HG03439 (cell line): ENCODE data around the gene INPP5D.
"Not testable (repeated sequence)": the region's sequence is repeated elsewhere in the genome, so short reads cannot be mapped to it uniquely, and the experiment has no call there.

ENCODE experiments used
- ATAC-seq: cut with Tn5 transposase; IDR thresholded peaks from one replicate; pipeline ENCODE4 v1.9.1; 2021; ENCODE audit warnings: mild to moderate bottlenecking, moderate library complexity; ENCODE audit not compliant: unreplicated experiment

INPP5D gene

GRCh38 chr2:233089851-233090250, 29.7 kb downstream of the INPP5D start:
- no peak for ATAC-seq

GRCh38 chr2:233090879-233091278, 30.7 kb downstream of the INPP5D start:
- ATAC-seq, result no peak

- ATAC-seq, result no peak
Observed at GRCh38 chr2:233091595-233092375, 31.6 kb downstream of the INPP5D start.

- no peak for ATAC-seq
Observed at GRCh38 chr2:233092432-233093165, 32.5 kb downstream of the INPP5D start.

GRCh38 chr2:233093166-233093448, 33.0 kb downstream of the INPP5D start:
- ATAC-seq, result no peak

GRCh38 chr2:233093721-233094120, 33.6 kb downstream of the INPP5D start:
- no peak for ATAC-seq

- ATAC-seq, result no peak
Observed at GRCh38 chr2:233094614-233095013, 34.5 kb downstream of the INPP5D start.

GRCh38 chr2:233096006-233096405, 35.9 kb downstream of the INPP5D start:
- ATAC-seq, result no peak

- ATAC-seq, result no peak
Observed at GRCh38 chr2:233098618-233099017, 38.5 kb downstream of the INPP5D start.

GRCh38 chr2:233099820-233100191, 39.7 kb downstream of the INPP5D start:
- ATAC-seq, result not testable (repeated sequence)

- ATAC-seq, result peak; percentile 77
Observed at GRCh38 chr2:233100192-233100998, 40.3 kb downstream of the INPP5D start.

GRCh38 chr2:233101141-233101540, 41.0 kb downstream of the INPP5D start:
- no peak for ATAC-seq

- no peak for ATAC-seq
Observed at GRCh38 chr2:233101816-233102215, 41.7 kb downstream of the INPP5D start.

- ATAC-seq, result no peak
Observed at GRCh38 chr2:233105156-233105895, 45.2 kb downstream of the INPP5D start.

- ATAC-seq, result no peak
Observed at GRCh38 chr2:233105930-233106329, 45.8 kb downstream of the INPP5D start.

GRCh38 chr2:233107011-233107410, 46.9 kb downstream of the INPP5D start:
- no peak for ATAC-seq

GRCh38 chr2:233107831-233108300, 47.7 kb downstream of the INPP5D start:
- no peak for ATAC-seq

GRCh38 chr2:233108611-233109490, 48.7 kb downstream of the INPP5D start:
- no peak for ATAC-seq

GRCh38 chr2:233111427-233111826, 51.3 kb downstream of the INPP5D start:
- ATAC-seq, result no peak

GRCh38 chr2:233112329-233112728, 52.2 kb downstream of the INPP5D start:
- ATAC-seq, result no peak
